CD4-positive, alpha-beta memory T cell (primary cell): ENCODE measurements around the gene ATP6V1B1. TPM values are rescaled to one million over a fixed set of nuclear protein-coding genes. Genes with fewer than 3 reads are reported as not detected.
A peak's percentile ranks its signal among the peaks of the same experiment; 100 is the strongest.

Experiments
- CTCF ChIA-PET: fragments of 350-600 bp; sonication (Branson Sonifier 250); formaldehyde crosslinking; loops from one replicate; lab custom pipeline; 2021; ENCODE audit warnings: inconsistent platforms; ENCODE audit not compliant: partially characterized antibody; lab: Charles Lee
- POLR2A ChIA-PET: fragments of 350-600 bp; sonication (Branson Sonifier 250); formaldehyde crosslinking; loops from one replicate; lab custom pipeline; 2021; ENCODE audit not compliant: partially characterized antibody; lab: Charles Lee
- DNase-seq, 5 donors: peaks; one replicate each; pipeline versions ENCODE4 v3.0.0 to v3.0.0-alpha.2; 2020 to 2022; ENCODE audit warnings: mixed read lengths in 1 of 5
- H3K27ac ChIP-seq: one replicate; pipeline ENCODE4 v1.7.0; 2013; ENCODE audit warnings: low read depth, low read length
- H3K27me3 ChIP-seq: 2 replicates; pipeline ENCODE4 v1.7.0; 2013; ENCODE audit warnings: mild to moderate bottlenecking, low read length, moderate library complexity; ENCODE audit not compliant: insufficient read depth
- H3K36me3 ChIP-seq: 2 replicates; pipeline ENCODE4 v1.7.0; 2013; ENCODE audit warnings: mild to moderate bottlenecking, low read length, moderate library complexity; ENCODE audit not compliant: insufficient read depth
- H3K4me1 ChIP-seq: 2 replicates; pipeline ENCODE4 v1.7.0; 2013; ENCODE audit warnings: mild to moderate bottlenecking, low read length, moderate library complexity; ENCODE audit not compliant: insufficient read depth
- H3K4me3 ChIP-seq, 2 donors: one replicate each; pipeline ENCODE4 v1.7.0; 2013; ENCODE audit warnings: low read length in 2 of 2, mild to moderate bottlenecking in 1 of 2
- H3K9me3 ChIP-seq, 2 donors: one replicate each; pipeline ENCODE4 v1.7.0; 2013; ENCODE audit warnings: low read length in 2 of 2, control low read depth in 1 of 2; ENCODE audit not compliant: control insufficient read depth in 1 of 2
- H3K27ac Mint-ChIP-seq, 7 donors: one replicate each; pipeline ENCODE4 v1.8.0; 2020 to 2021; ENCODE audit warnings: mixed read lengths in 7 of 7, mild to moderate bottlenecking in 6 of 7, inconsistent platforms in 3 of 7, moderate library complexity in 3 of 7
- H3K27me3 Mint-ChIP-seq, 2 donors: one replicate each; pipeline ENCODE4 v1.8.0; 2020 to 2021; ENCODE audit warnings: mixed read lengths in 2 of 2
- H3K36me3 Mint-ChIP-seq, 2 donors: one replicate each; pipeline ENCODE4 v1.8.0; 2020 to 2021; ENCODE audit warnings: mixed read lengths in 2 of 2, inconsistent platforms in 1 of 2, mild to moderate bottlenecking in 1 of 2
- H3K4me1 Mint-ChIP-seq, 4 donors: one replicate each; pipeline ENCODE4 v1.8.0; 2020 to 2021; ENCODE audit warnings: mixed read lengths in 4 of 4, mild to moderate bottlenecking in 1 of 4
- H3K4me3 Mint-ChIP-seq, 8 donors: one replicate each; pipeline ENCODE4 v1.8.0; 2020 to 2021; ENCODE audit warnings: mixed read lengths in 8 of 8, mild to moderate bottlenecking in 7 of 8, moderate library complexity in 6 of 8, inconsistent platforms in 3 of 8
- H3K9me3 Mint-ChIP-seq, 8 donors: one replicate each; pipeline ENCODE4 v1.8.0; 2020 to 2021; ENCODE audit warnings: mixed read lengths in 8 of 8, mild to moderate bottlenecking in 5 of 8, inconsistent platforms in 3 of 8, moderate library complexity in 1 of 8
- intact Hi-C: fragments of 100-400 bp; cut with micrococcal nuclease; formaldehyde crosslinking; loops from one replicate; pipeline ENCODE4 v1.15.1; 2023
- polyA plus RNA-seq, 2 donors: library from polyadenylated mRNA; unstranded; fragments of 300-500 nt; fragmentation: Illumina TruSeq; gene quantifications; one replicate each; pipeline ENCODE4 v1.2.3, GENCODE V29; 2021
- total RNA-seq, 2 experiments: library from RNA; stranded (reverse); gene quantifications; one replicate each; pipeline ENCODE4 v1.2.3, GENCODE V29; 2021

Gene ATP6V1B1
- total and polyA plus RNA-seq, 4 experiments from 2014 or later: not detected

GRCh38 chr2:70986499-70987189, 50.9 kb downstream of the ATP6V1B1 start:
- no peak for DNase-seq
- ChIA-PET POLR2A (interaction anchor here (1.0 to 1.3 kb wide), 2 partner anchors 12 to 82 kb away, joined by 3 read pairs; partner anchors contain the start of gene NAGK), CTCF (interaction anchor here (0.9 to 6.7 kb wide), 4 partner anchors 9 to 21 kb away, joined by 5 to 75 read pairs (median 39); partner anchors contain the start of gene ANKRD53)
- Mint-ChIP-seq H3K4me1 (peaks cover 11 to 41% (median 22%) of the 10 kb centered on the region in 4 donors), H3K27me3 (no peaks in the 10 kb centered on the region), H3K4me3 (no peak overlapping the region), H3K9me3 (no peaks in the 10 kb centered on the region), H3K27ac (peak overlapping the region in 4 of 7 donors; percentile 19 to 44 (median 27)), H3K36me3 (peaks cover 39 to 50% of the 10 kb centered on the region in 2 donors)
- intact Hi-C loops: no loop called here
- Histone ChIP-seq H3K9me3 (no peaks in the 10 kb centered on the region), H3K4me1 (peaks cover 8% of the 10 kb centered on the region), H3K27ac (no peak overlapping the region), H3K36me3 (peaks cover 53% of the 10 kb centered on the region), H3K27me3 (no peaks in the 10 kb centered on the region), H3K4me3 (no peak overlapping the region)

DNA sequence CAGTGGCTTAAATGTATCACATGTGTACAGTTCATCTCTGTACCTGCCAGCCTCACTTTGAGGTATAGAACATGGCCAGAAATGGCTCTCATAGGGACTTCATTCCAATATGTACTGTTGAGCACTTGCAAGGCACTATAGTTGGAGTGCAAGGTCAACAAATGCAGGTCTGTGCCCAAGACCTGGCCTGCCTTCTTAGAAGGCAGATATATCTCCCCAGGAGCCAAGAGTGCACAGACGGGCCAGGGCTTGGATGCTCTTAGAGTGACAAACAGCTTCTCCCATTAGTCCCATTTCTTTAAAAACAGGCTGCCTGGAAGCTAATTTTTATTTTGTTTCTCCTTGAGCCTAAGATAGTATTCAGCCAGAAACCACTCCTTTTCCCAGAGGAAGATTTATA, 51.7 kb downstream of the ATP6V1B1 start:
- peaks cover 40 to 52% of the 10 kb centered on the region in 2 donors for H3K36me3 Mint-ChIP-seq
- Histone ChIP-seq H3K4me1 (peaks cover 8% of the 10 kb centered on the region), H3K27ac (no peak overlapping the region), H3K9me3 (no peaks in the 10 kb centered on the region), H3K36me3 (peaks cover 53% of the 10 kb centered on the region), H3K27me3 (no peaks in the 10 kb centered on the region), H3K4me3 (no peak overlapping the region)
- POLR2A ChIA-PET: interaction anchor here (1.0 kb wide), 1 partner anchor 13 kb away, joined by 3 read pairs; no protein-coding TSS in a partner anchor
- no peaks in the 10 kb centered on the region for H3K9me3 Mint-ChIP-seq
- peaks cover 11 to 43% (median 24%) of the 10 kb centered on the region in 4 donors for H3K4me1 Mint-ChIP-seq
- DNase-seq: no peak
- no peak overlapping the region for H3K4me3 Mint-ChIP-seq
- H3K27ac Mint-ChIP-seq: peak overlapping the region in 1 of 7 donors; percentile 55
- H3K27me3 Mint-ChIP-seq: no peaks in the 10 kb centered on the region
- intact Hi-C loops: no loop called here
- CTCF ChIA-PET: interaction anchor here (2.4 to 6.7 kb wide), 2 partner anchors 9 to 15 kb away, joined by 7 to 75 read pairs; partner anchors contain the start of gene ANKRD53

GRCh38 chr2:70988151-70988550, 52.5 kb downstream of the ATP6V1B1 start:
- CTCF ChIA-PET: interaction anchor here (2.4 to 6.7 kb wide), 2 partner anchors 10 to 14 kb away, joined by 7 to 75 read pairs; partner anchors contain the start of gene ANKRD53
- POLR2A ChIA-PET: no interaction called here
- H3K36me3 ChIP-seq: peaks cover 53% of the 10 kb centered on the region
- DNase-seq: no peak
- no peaks in the 10 kb centered on the region for H3K9me3 ChIP-seq
- intact Hi-C loops: no loop called here
- peaks cover 17 to 50% (median 30%) of the 10 kb centered on the region in 4 donors for H3K4me1 Mint-ChIP-seq
- H3K4me3 Mint-ChIP-seq: no peak overlapping the region
- no peak overlapping the region for H3K4me3 ChIP-seq
- no peaks in the 10 kb centered on the region for H3K27me3 Mint-ChIP-seq
- no peaks in the 10 kb centered on the region for H3K9me3 Mint-ChIP-seq
- peaks cover 43 to 57% of the 10 kb centered on the region in 2 donors for H3K36me3 Mint-ChIP-seq
- no peaks in the 10 kb centered on the region for H3K27me3 ChIP-seq
- peaks cover 15% of the 10 kb centered on the region for H3K4me1 ChIP-seq
- peak overlapping the region in 1 of 7 donors; percentile 66 for H3K27ac Mint-ChIP-seq
- no peak overlapping the region for H3K27ac ChIP-seq

- ChIA-PET CTCF (interaction anchor here (1.2 to 3.0 kb wide), 3 partner anchors 9 to 12 kb away, joined by 5 to 10 read pairs (median 7); partner anchors contain the start of gene ANKRD53), POLR2A (no interaction called here)
- no peaks in the 10 kb centered on the region for H3K9me3 Mint-ChIP-seq
- Histone ChIP-seq H3K27me3 (no peaks in the 10 kb centered on the region), H3K4me1 (peaks cover 23% of the 10 kb centered on the region), H3K4me3 (no peak overlapping the region), H3K36me3 (peaks cover 53% of the 10 kb centered on the region), H3K27ac (no peak overlapping the region), H3K9me3 (no peaks in the 10 kb centered on the region)
- H3K4me3 Mint-ChIP-seq: peak overlapping the region in 1 of 8 donors; percentile 20
- H3K4me1 Mint-ChIP-seq: peaks cover 25 to 58% (median 37%) of the 10 kb centered on the region in 4 donors
- intact Hi-C loops: no loop called here
- peaks cover 43 to 62% of the 10 kb centered on the region in 2 donors for H3K36me3 Mint-ChIP-seq
- H3K27me3 Mint-ChIP-seq: no peaks in the 10 kb centered on the region
- DNase-seq: no peak
- peak overlapping the region in 2 of 7 donors; percentile 7 to 73 for H3K27ac Mint-ChIP-seq
Observed at GRCh38 chr2:70988726-70989648, 53.3 kb downstream of the ATP6V1B1 start.

DNA sequence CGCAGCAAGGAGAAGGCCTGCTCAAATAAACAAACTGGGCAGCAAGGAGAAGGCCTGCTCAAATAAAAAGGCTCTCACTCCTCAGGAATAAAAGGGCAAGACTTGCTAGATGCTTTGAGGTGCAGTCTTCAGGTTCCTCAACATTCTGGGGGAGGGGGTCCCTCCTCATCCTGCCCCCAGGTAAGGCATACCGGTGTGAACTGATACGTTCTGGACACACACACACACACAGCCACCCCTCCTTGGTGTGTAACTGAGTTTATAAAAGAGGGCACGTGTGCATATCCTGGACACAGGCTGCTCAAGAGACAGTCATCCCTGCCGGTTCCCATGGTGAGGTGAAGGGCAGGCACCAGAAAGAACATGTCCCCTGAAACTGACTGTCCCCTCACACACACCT, 54.5 kb downstream of the ATP6V1B1 start:
- Mint-ChIP-seq H3K36me3 (peaks cover 43 to 62% of the 10 kb centered on the region in 2 donors), H3K9me3 (no peaks in the 10 kb centered on the region), H3K27me3 (no peaks in the 10 kb centered on the region), H3K27ac (no peak overlapping the region), H3K4me1 (peaks cover 21 to 52% (median 31%) of the 10 kb centered on the region in 4 donors), H3K4me3 (no peak overlapping the region)
- H3K4me1 ChIP-seq: peaks cover 17% of the 10 kb centered on the region
- H3K36me3 ChIP-seq: peaks cover 53% of the 10 kb centered on the region
- H3K27me3 ChIP-seq: no peaks in the 10 kb centered on the region
- CTCF ChIA-PET: interaction anchor here (1.2 to 3.0 kb wide), 2 partner anchors 10 to 11 kb away, joined by 5 to 10 read pairs; no protein-coding TSS in a partner anchor
- no peak overlapping the region for H3K27ac ChIP-seq
- POLR2A ChIA-PET: no interaction called here
- no peak for DNase-seq
- intact Hi-C loops: no loop called here
- no peaks in the 10 kb centered on the region for H3K9me3 ChIP-seq
- no peak overlapping the region for H3K4me3 ChIP-seq

- H3K9me3 ChIP-seq: no peaks in the 10 kb centered on the region
- intact Hi-C loops: no loop called here
- Mint-ChIP-seq H3K27me3 (no peaks in the 10 kb centered on the region), H3K36me3 (peaks cover 39 to 60% of the 10 kb centered on the region in 2 donors), H3K27ac (peak overlapping the region in 1 of 7 donors; percentile 82), H3K4me1 (peaks cover 24 to 52% (median 35%) of the 10 kb centered on the region in 4 donors), H3K4me3 (peak overlapping the region in 4 of 8 donors; percentile 19 to 48 (median 34)), H3K9me3 (no peaks in the 10 kb centered on the region)
- POLR2A ChIA-PET: interaction anchor here (1.6 kb wide), 1 partner anchor 78 kb away, joined by 3 read pairs; the partner anchor contains the start of gene NAGK
- CTCF ChIA-PET: interaction anchor here (0.6 to 3.0 kb wide), 2 partner anchors 10 to 13 kb away, joined by 3 to 10 read pairs; no protein-coding TSS in a partner anchor
- no peak overlapping the region for H3K27ac ChIP-seq
- H3K4me1 ChIP-seq: peaks cover 23% of the 10 kb centered on the region
- no peak overlapping the region for H3K4me3 ChIP-seq
- DNase-seq: no peak
- H3K27me3 ChIP-seq: no peaks in the 10 kb centered on the region
- peaks cover 47% of the 10 kb centered on the region for H3K36me3 ChIP-seq
Observed at GRCh38 chr2:70991142-70991541, 55.4 kb downstream of the ATP6V1B1 start.
